CD4-positive, alpha-beta T cell treated with Interleukin-15 for 4 hours (primary cell): ENCODE data around the gene RNF8.
A peak's percentile ranks its signal among the peaks of the same experiment; 100 is the strongest.
"Not testable (repeated sequence)": the region's sequence is repeated elsewhere in the genome, so short reads cannot be mapped to it uniquely, and the experiment has no call there.

Source experiments
- DNase-seq: peaks from one replicate; pipeline ENCODE4 v3.0.0-alpha.2; 2020; ENCODE audit warnings: low spot score

Gene RNF8

DNA sequence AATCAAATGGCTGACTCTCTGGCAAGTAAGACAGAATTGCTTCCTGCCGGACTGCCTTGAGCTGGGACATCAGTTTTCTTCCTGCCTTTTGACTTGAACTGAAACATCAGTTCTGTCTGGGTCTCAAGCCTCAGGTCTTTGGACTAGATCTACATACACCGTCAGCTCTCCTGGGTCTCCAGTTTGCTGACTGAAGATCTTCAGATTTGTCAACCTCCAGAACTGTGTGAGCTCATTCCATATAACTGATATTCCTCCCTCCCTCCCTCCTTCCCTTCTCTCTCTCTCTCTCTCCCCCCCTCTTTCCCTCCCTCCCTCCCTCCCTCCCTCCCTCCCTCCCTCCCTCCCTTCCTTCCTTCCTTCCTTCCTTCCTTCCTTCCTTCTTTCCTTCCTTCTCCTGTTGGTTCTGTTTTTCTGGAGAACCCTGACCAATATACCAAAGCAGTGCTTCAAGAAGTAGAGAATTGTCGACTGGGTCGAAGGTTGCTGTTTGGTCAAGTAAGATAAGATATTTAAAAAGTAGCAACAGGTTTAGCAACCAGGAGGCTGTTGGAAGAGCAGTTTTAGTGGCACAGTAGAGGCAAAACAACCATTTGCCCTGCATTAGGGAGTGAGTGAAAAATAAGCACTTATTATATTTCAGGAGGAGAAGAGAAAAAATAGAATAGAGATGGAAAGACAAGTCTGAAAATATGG, 46.2 kb downstream of the RNF8 start:
- no peak for DNase-seq

DNA sequence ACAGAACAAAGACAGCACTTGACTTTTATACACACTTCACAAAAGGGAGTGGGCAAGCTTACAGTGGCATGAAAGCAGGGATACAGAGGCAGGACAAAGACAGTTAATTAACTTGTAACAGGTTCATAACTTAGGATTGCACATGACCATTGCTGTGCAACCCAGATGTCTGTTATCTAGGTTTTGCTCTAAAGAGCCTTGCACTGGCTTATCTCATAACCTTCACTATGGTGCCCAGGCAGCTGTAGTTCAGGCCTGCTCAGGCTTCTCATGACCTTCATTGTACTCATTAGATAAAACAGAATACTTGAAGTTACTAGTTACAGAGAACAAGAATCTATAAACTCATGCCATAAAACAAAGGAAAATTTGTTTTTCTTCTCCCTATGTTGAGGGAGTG, 47.9 kb downstream of the RNF8 start:
- DNase-seq = not testable (repeated sequence)

DNA sequence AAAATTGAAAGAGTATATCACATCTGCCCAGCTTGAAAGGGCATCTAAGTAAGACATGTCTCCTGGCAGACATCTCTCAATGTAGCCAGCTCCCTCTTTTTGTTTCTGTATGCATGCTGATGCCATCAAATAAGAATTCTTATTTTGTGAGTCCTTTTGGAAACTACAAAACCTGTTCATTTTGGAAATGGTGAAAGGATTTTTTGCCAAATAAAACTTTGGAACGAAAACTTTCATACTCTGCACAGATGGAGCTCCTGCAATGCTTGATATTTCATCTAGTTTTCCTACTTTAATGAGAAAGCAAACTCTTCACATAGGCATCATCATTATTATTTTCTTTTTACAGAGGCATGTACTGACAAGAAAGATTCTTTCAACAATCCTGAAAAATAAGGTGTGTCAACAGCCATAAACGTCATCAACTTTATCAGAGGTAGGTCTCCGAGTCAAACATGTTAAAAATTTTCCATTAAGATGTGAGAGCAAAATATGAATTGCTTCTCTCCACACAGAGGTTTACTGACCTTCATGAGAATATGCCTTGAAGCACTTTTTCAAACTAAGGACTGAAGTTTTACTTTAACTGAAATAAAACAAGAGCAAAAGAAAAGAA, 53.1 kb downstream of the RNF8 start:
- DNase-seq = no peak

DNA sequence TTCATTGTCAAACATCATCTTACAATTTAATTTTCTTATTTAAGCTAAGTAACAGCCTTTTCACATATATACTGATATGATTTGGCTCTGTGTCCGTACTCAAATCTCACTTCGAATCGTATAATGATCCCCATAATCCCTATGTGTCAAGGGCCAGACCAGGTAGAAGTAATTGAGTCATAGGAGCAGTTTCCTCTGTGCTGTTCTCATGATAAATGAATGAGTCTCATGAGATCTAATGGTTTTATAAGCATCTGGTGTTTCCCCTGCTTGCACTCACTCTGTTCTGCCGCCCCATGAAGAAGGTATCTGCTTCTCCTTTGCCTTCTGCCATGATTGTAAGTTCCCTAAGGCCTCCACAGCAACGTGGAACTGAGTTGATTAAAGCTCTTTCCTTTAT, 54.2 kb downstream of the RNF8 start:
- no peak for DNase-seq

DNA sequence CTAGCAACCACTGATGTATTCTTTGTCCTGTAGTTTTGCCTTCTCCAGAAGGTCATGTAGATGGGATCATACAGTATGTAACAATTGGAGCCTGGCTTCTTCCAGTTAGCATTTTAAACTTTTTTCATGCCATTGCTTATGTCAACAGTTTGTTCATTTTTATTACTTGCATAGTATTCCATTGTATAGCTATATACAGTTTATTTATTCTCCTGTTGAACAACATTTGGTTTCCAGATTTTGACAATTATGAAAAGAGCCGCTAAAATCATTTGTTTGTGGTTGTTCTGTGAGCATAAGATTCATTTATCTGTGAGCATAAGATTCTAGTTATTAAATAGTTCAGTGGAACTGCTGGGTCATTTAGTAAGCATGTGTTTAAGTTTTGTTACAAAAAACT, 55.7 kb downstream of the RNF8 start:
- no peak for DNase-seq

DNA sequence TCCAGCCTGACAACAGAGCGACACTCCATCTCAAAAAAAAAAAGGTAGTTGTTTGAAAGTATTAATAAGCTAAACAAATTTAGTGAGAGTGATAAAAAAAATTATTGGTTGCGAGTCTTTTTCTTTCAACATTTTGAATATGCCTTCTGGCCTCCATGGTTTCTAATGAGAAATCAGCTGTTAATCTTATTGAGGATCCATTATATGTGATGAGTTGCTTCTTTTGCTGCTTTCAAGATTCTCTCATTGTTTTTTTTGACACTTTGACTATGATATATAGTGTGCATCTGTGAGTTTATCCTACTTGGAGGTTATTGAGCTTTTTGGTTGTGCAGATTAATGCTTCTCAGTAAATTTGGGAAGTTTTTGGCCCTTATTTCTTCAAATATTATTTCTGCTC, 63.6 kb downstream of the RNF8 start:
- no peak for DNase-seq

DNA sequence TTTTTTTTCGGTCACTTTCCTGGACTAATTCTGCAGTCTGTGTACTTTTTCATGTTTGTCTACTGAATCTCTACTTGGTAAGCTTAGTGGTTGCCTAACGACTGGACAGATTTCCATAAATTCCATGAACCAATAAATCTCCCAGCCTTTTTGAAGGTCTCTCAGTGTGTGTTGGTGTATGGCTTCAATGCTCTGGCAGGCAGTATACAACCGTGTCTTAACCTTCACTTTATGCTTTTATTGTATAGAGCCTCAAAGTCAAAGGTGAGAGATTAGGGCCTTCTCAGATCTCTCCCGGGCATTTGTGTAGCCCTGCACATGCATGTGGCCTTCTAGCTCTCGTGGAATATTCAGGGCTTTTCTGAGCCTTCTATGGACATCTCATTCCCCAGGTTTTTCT, 64.9 kb downstream of the RNF8 start:
- no peak for DNase-seq

DNA sequence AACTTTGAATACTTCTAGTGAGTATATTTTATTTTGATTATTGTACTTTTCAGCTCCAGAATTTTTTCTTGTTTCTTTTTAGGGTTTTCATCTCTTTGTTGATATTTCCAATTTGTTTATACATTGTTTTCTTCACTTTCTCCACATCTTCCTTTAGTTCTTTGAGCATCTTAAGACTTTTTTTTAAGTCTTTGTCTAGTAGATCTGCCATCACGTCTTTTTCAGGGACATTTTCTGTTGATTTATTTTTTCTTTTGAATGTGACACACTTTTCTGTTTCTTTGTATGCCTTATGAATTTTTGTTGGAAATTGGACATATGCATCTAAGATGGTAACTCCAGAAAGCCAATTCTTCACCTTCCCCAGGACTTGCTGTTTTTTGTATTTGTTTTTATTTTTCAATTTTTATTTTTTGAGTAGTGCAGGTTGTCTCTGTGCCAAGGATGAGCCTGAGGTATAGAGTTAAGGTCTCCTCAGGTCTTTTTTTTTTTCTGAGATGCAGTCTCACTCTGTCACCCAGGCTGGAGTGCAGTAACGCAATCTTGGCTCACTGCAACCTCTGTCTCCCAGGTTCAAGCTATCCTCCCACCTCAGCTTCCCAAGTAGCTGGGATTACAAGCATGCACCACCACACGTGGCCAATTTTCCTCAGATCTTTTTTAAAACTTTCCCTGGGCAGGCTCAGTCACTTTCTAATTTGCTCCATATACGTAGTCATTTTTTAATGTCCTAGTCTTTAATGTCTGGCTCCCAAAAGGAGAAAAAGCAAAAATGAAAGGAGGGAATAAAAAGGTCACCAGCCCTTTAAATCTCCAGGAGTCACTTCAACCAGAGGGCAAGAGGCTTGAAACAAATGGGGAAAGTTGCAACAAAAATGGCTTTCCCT, 72.5 kb downstream of the RNF8 start:
- DNase-seq = no peak

DNA sequence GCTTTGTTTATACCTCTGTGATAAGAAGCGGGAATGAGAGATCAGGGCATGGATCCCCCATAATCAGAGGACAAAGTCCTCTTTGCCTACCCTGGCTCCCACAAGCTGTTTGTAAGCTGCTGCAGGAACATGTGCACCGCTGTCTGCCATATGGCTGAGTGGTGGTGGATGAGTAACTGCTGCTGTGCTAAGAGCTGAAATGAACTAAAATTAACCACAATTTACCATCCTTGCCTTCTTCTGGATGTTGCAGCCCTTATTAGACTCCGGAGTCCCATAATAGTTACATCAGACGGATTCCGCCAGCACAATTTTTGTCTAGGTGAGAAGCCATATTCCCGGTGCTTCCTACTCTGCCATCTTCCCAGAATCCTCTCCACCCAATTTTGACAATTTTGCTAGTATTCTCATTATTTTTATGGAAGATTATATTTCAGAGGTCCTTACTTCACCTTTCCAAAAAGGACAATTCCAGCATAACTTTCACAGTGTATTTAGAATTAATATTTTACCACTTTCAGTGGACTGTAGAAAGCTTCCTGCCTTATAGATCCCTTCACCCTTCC, 73.2 kb downstream of the RNF8 start:
- no peak for DNase-seq

DNA sequence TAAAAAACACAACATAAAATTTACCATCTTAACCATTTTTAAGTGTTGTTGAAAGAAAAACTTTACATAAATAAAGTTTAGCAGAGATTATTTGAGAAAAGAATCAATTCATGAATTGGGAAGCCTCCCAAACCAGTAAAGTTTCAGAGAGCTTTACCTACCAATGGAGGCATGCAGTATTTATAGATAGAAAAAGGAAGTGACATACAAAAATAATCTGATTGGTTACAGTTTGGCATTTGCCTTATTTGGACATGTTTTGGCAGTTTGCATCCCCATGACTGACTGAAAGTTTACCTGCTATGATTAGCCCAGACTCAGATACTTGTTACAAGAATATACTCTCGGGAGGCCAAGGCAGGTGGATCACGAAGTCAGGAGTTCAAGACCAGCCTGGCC, 75.6 kb downstream of the RNF8 start:
- DNase-seq = no peak

DNA sequence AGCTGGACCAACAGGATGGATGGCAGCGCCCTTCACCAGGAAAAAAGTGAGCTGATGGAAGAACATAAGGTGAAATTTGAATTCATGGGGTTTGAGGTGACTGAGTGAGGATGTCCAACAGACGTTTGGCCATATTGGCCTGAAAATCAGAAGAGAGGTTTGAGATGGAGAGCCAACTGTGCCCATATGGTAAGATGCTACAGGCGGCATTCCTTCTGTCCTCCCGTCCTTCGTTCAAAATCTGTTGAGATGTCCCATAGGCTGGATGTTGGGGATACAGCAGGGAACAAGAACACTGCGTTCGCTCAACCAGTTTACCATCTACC, 78.8 kb downstream of the RNF8 start:
- no peak for DNase-seq

DNA sequence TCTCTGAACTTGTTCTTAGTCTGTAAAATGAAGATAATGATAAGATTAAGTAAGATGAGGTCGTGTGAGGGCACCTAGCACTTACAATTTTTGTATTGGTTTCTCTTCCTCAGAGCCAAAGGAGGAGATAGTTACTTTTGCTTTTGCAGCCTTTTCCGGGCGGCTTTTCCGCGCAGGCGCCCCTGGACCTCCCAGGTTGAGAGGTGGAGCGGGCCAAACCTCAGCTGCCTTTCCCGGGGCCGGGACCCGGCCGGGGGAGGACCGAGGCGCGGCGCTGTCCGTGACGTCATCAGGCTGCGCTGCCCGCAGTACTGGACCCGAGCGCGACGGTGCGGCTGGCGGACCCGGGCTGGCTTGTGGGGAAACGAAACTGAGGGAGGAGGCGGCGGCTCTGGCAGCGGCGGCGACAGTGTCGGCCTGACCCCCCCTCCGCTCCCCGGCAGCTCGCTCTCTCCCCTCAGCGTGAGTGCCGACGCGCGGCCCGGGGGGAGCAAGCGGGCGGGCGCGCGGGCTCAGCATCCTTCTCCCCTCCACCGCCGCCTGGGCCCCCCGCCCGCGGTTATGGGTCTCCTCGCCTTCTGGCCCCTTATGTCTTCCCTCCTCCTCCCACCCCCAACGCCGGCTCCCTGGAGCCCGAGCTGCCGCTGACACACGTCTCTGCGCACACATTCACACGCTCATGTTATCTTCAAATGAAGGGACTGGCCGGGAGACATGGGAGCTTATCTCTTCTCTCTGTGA, 79.3 kb downstream of the RNF8 start, which contains the start of gene CMTR1:
TSS of gene CMTR1 (plus strand) at position 306 of the 741 bp plus-strand sequence. CDS start 2,409 bp downstream, outside the sequence.
- DNase-seq = peak; percentile 97

DNA sequence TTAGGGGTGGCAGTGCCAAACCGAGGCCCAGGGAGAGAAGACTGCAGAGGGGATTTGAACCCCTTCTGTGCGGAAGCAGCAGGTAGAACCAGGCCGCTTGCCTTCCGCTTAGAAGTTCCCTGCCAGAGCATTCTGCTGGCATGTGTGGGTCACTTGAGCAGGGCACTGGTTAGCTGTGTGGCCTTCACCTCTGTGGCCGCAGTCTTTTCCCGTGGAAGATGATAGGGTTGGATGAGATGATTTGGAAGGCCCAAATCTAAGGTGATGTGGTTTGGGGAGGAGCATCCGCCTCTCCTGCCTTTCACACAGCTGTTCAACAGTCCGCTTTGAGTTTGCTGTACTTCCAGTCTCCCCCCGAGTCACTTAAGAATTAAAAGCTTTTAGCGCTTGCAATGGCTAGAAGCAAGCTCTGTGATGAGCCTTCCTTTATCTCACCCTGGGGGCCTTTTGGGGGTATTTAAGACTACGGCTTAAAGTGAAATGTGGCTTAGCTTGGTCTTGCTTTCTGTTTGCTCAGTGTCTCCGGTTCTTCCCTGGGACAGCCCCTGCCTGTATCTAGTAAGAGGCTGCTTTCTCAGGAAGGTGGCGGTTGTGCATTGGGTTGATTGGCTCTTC, 80.0 kb downstream of the RNF8 start:
- DNase-seq = peak; percentile 20

DNA sequence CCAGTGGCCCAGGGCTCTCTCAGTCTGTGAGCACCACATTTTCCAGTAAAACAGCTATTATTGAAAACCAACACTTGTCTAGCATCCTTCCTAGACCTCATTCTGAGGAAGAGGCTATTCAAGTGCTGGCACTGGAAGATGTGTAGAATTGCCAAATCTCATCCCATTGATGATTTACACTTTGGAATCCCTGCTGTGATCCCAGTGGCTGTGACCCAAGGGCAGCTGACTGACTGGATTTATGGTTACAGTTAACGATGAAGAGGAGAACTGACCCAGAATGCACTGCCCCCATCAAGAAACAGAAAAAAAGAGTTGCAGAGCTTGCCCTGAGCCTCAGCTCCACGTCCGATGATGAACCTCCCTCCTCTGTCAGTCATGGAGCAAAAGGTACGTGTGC, 81.6 kb downstream of the RNF8 start:
- no peak for DNase-seq

DNA sequence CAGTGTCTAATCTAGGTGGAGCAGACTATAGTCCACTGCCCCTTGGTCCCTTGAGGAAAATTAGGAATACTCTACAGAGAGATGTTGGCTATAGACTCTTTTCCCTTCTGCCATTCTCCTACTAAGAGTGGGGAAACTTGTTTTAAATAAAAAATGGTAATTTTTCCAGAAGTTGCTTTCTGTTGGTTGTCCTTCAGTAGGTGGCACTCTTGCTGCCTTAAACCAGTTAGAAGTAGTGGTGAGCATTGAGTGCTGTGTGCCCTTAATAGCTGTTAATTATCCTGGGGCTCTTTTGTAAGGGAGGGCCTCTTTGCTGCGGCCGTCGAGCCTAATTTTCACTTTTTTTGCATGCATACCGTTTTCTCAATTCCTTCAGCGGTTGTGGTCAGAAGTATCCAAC, 82.0 kb downstream of the RNF8 start:
- no peak for DNase-seq

DNA sequence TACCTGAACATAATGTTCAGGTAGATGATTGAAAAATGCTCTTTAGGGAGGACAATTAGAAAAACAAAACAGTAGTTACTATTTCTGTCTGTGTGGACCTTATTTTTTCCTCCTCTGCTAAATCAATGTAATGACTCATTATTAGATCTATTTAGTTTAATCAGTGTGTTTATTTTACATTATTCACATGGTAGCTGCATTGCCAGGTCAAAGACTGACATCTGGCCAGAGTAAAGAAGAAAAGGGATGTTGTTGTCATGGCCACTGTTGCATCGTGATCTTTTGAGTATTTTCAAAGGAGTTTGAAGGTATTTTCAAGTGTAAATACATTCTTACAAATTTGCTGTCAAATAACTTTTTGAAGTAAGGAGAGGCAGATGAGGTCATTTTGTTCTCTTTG, 85.1 kb downstream of the RNF8 start:
- DNase-seq = no peak

DNA sequence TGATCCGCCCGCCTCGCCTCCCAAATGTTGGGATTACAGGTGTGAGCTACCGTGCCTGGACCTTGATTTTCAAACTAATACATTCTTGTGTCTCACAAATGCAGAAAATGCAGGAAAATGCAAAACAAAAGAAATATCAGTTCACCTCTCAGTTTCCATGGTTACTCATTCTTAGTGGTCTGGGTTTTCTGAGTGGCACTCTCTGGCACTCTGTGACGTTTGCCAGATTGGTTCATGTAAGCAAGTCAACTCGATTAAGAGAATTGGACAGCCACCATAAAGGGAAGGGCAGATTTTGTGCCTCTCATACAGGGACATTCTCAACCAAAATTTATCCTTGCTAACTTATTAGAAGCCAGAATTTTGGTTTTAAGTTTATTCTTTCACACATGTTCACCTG, 87.9 kb downstream of the RNF8 start:
- DNase-seq = no peak

DNA sequence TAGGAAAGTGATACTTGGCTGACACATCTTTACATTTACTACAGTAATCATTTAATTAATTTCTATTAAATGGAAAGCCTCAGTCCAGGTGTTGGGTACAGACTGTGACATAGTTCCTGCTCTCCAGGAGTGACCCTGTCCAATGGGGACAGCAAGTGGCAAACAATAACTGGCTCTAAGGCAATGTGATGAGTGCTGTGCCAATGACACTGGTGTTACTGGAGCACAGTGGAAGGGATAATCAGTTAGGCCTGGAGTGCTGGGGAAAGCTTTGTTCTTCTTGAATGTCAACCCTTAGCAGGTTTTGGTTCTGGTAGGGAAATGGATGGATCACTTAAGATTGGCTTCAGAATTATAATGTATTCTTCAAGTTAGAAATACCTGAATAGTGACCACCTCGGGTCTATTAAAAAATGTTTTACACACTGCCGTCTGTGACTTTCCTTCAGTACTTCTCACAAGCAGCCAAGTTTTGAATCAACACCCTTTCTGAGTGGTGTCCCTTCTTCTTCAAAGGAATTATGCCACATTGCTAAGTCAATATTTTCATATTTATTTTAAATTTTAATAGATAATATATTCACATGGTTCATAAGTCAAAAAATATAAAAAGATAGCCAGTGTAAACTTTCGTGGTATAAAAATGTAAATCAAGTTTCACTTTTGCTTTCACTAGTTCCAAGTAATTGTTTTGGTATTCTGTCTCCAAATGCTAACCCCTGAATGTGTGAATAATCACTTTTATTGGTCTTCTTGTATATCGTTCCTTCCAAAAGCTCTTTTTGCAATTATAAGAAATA, 88.8 kb downstream of the RNF8 start:
- DNase-seq = peak; percentile 10

DNA sequence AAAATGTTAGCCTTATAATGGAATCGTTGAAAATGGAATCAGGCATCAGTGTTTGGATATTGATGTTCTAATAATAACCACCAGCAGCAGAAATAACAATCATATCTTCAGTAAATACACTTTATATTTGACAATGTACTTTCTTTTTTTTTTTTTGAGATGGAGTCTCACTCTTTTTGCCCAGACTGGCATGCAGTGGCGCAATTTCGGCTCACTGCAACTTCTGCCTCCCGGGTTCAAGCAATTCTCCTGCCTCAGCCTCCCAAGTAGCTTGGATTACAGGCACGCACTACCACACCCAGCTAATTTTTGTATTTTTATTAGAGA, 89.4 kb downstream of the RNF8 start:
- DNase-seq = not testable (repeated sequence)
